GM19023 (cell line): Measurements from ENCODE around the gene CATSPER1.

Experiments used
- ATAC-seq: cut with Tn5 transposase; IDR thresholded peaks from one replicate; pipeline ENCODE4 v1.9.1; 2021; ENCODE audit warnings: mild to moderate bottlenecking, moderate library complexity; ENCODE audit not compliant: unreplicated experiment

CATSPER1 gene

GRCh38 chr11:66003291-66003690 is 23.0 kb downstream of the CATSPER1 start:
- no peak for ATAC-seq

- ATAC-seq = peak; percentile 52
Observed at GRCh38 chr11:66002648-66003225, 23.5 kb downstream of the CATSPER1 start.

- ATAC-seq = peak; percentile 73
Observed at GRCh38 chr11:66001942-66002647, 24.2 kb downstream of the CATSPER1 start, which contains the start of the genes BANF1 and EIF1AD. Gene BANF1 (plus strand): TSS chr11:66002503. CDS start chr11:66003251, 748 bp downstream. Gene EIF1AD (minus strand): TSS chr11:66002157. CDS start chr11:66000389, 1,768 bp downstream.

GRCh38 chr11:65997286-65997685 is 29.0 kb downstream of the CATSPER1 start:
- no peak for ATAC-seq

- ATAC-seq = no peak
Observed at GRCh38 chr11:65992056-65992455, 34.2 kb downstream of the CATSPER1 start.

- ATAC-seq = peak; percentile 89
Observed at GRCh38 chr11:65988791-65989592, 37.3 kb downstream of the CATSPER1 start.

- ATAC-seq = no peak
Observed at GRCh38 chr11:65987336-65987735, 38.9 kb downstream of the CATSPER1 start.

- ATAC-seq = no peak
Observed at GRCh38 chr11:65983589-65983987, 42.7 kb downstream of the CATSPER1 start.

- no peak for ATAC-seq
Observed at GRCh38 chr11:65982824-65983588, 43.3 kb downstream of the CATSPER1 start.

- ATAC-seq = no peak
Observed at GRCh38 chr11:65981972-65982823, 44.1 kb downstream of the CATSPER1 start.

GRCh38 chr11:65981101-65981740 is 45.1 kb downstream of the CATSPER1 start:
- ATAC-seq = no peak

GRCh38 chr11:65979261-65979759 is 47.0 kb downstream of the CATSPER1 start:
- ATAC-seq = no peak

GRCh38 chr11:65978391-65979238 is 47.7 kb downstream of the CATSPER1 start:
- no peak for ATAC-seq

GRCh38 chr11:65977621-65978390 is 48.5 kb downstream of the CATSPER1 start:
- no peak for ATAC-seq

GRCh38 chr11:65976216-65977176 is 49.8 kb downstream of the CATSPER1 start:
- ATAC-seq = no peak

- ATAC-seq = no peak
Observed at GRCh38 chr11:65975771-65976170, 50.5 kb downstream of the CATSPER1 start.
